Sigmoid colon (tissue), 4 donors: ENCODE data around the gene TOP3A.

Experiments used
- CTCF ChIP-seq, 4 experiments: fragments of 450-650 bp in 3 of 4; fragments of 200-600 bp in 1 of 4; IDR thresholded peaks; one replicate each; pipeline ENCODE4 v1.5.1; 2016 to 2019; ENCODE audit warnings: antibody characterized with exemption in 4 of 4, mild to moderate bottlenecking in 3 of 4, moderate library complexity in 2 of 4
- EP300 ChIP-seq, 4 donors: sonication (generic); formaldehyde crosslinking; IDR thresholded peaks; one replicate each; pipeline ENCODE4 v1.6.1; 2017; ENCODE audit warnings: antibody characterized with exemption in 4 of 4
- POLR2A ChIP-seq, 2 donors: fragments of 450-650 bp; IDR thresholded peaks; one replicate each; pipeline ENCODE4 v1.6.1; 2016; ENCODE audit warnings: antibody characterized with exemption in 2 of 2, mild to moderate bottlenecking in 2 of 2, moderate library complexity in 2 of 2

- TF ChIP-seq EP300 (IDR thresholded peaks at IDR 0.05) (no peak), POLR2A (IDR thresholded peaks at IDR 0.05) (no peak), CTCF (IDR thresholded peaks at IDR 0.05) (no peak)
Measured at GRCh38 chr17:18257268-18257981, 57.4 kb downstream of the TOP3A start.
